ENCODE results near the gene KCNIP4.

DNA sequence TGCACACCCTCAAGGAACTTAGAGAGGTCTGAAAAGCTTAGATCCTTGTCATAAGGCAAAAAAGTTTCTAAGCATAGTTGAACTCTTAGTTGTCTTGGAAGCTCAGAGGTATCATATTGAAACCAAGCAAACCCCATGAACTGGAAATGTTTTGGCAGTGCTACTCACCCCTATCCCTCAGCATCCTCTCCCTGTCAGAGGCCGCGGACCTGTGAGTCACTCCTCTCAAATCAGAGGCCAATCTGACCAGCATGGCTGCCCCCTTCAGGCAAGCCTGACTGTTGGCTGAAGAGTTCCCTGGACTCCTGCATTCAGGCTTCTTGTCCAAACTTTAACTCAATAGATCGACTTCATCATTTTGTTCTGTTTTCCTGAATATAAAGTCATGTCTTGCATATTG is 69.4 kb downstream of the KCNIP4 start:
- TF ChIP-seq, protein P1, sequence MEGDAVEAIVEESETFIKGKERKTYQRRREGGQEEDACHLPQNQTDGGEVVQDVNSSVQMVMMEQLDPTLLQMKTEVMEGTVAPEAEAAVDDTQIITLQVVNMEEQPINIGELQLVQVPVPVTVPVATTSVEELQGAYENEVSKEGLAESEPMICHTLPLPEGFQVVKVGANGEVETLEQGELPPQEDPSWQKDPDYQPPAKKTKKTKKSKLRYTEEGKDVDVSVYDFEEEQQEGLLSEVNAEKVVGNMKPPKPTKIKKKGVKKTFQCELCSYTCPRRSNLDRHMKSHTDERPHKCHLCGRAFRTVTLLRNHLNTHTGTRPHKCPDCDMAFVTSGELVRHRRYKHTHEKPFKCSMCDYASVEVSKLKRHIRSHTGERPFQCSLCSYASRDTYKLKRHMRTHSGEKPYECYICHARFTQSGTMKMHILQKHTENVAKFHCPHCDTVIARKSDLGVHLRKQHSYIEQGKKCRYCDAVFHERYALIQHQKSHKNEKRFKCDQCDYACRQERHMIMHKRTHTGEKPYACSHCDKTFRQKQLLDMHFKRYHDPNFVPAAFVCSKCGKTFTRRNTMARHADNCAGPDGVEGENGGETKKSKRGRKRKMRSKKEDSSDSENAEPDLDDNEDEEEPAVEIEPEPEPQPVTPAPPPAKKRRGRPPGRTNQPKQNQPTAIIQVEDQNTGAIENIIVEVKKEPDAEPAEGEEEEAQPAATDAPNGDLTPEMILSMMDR (IDR thresholded peaks at IDR 0.05) = peak; percentile 47
- no peak for TF ChIP-seq EZH2 (IDR thresholded peaks at IDR 0.05)
- TF ChIP-seq EZH2phosphoT487 (IDR thresholded peaks at IDR 0.05) = no peak
